ENCODE results near the gene ZNF423.

ZNF423 gene

GRCh38 chr16:49623501-49624266, 232.2 kb downstream of the ZNF423 start:
- DNase-seq (ENCODE audit: low read depth in 2 of 2) = no peak

GRCh38 chr16:49622421-49623402, 233.2 kb downstream of the ZNF423 start:
- DNase-seq (ENCODE audit: low read depth in 2 of 2) = no peak

GRCh38 chr16:49622084-49622390, 233.9 kb downstream of the ZNF423 start:
- no peak for DNase-seq (ENCODE audit: low read depth in 2 of 2)

- DNase-seq (ENCODE audit: low read depth in 2 of 2) = no peak
Measured at GRCh38 chr16:49621241-49622083, 234.4 kb downstream of the ZNF423 start.

GRCh38 chr16:49620869-49621240, 235.1 kb downstream of the ZNF423 start:
- DNase-seq (ENCODE audit: low read depth in 2 of 2) = no peak

- DNase-seq (ENCODE audit: low read depth in 2 of 2) = no peak
Measured at GRCh38 chr16:49620158-49620868, 235.6 kb downstream of the ZNF423 start.

GRCh38 chr16:49619811-49620157, 236.1 kb downstream of the ZNF423 start:
- DNase-seq (ENCODE audit: low read depth in 2 of 2) = no peak

- DNase-seq (ENCODE audit: low read depth in 2 of 2) = no peak
Measured at GRCh38 chr16:49618955-49619354, 237.0 kb downstream of the ZNF423 start.

- DNase-seq (ENCODE audit: low read depth in 2 of 2) = no peak
Measured at GRCh38 chr16:49617710-49618330, 238.1 kb downstream of the ZNF423 start.

GRCh38 chr16:49617016-49617629, 238.8 kb downstream of the ZNF423 start:
- no peak for DNase-seq (ENCODE audit: low read depth in 2 of 2)

- no peak for DNase-seq (ENCODE audit: low read depth in 2 of 2)
Measured at GRCh38 chr16:49615576-49615975, 240.3 kb downstream of the ZNF423 start.

GRCh38 chr16:49610983-49611382, 244.9 kb downstream of the ZNF423 start:
- no peak for DNase-seq (ENCODE audit: low read depth in 2 of 2)

GRCh38 chr16:49608779-49609178, 247.1 kb downstream of the ZNF423 start:
- no peak for DNase-seq (ENCODE audit: low read depth in 2 of 2)

GRCh38 chr16:49608098-49608497, 247.8 kb downstream of the ZNF423 start:
- DNase-seq (ENCODE audit: low read depth in 2 of 2) = no peak

GRCh38 chr16:49605536-49606254, 250.2 kb downstream of the ZNF423 start:
- no peak for DNase-seq (ENCODE audit: low read depth in 2 of 2)

GRCh38 chr16:49604602-49605001, 251.3 kb downstream of the ZNF423 start:
- no peak for DNase-seq (ENCODE audit: low read depth in 2 of 2)

- no peak for DNase-seq (ENCODE audit: low read depth in 2 of 2)
Measured at GRCh38 chr16:49603956-49604355, 252.0 kb downstream of the ZNF423 start.

- DNase-seq (ENCODE audit: low read depth in 2 of 2) = no peak
Measured at GRCh38 chr16:49602976-49603310, 253.0 kb downstream of the ZNF423 start.

- DNase-seq (ENCODE audit: low read depth in 2 of 2) = no peak
Measured at GRCh38 chr16:49602201-49602975, 253.5 kb downstream of the ZNF423 start.
